Measurements from ENCODE around the gene NTM. TPM values are rescaled to one million over a fixed set of nuclear protein-coding genes. Genes with fewer than 3 reads are reported as not detected.
A peak's percentile ranks its signal among the peaks of the same experiment; 100 is the strongest.

The NTM gene
- total and polyA plus RNA-seq, 2 experiments from 2014 or later = 25.9 to 49.0 TPM

GRCh38 chr11:131977854-131978253 lies 607.4 kb downstream of the NTM start:
- Histone ChIP-seq H3K9ac (no peak overlapping the region), H3F3A (ENCODE audit: insufficient read depth) (peaks cover 16% of the 10 kb centered on the region), H3K27ac (peak overlapping the region; percentile 56), H4K20me1 (ENCODE audit: insufficient read depth) (no peaks in the 10 kb centered on the region), H3K36me3 (ENCODE audit: low read depth) (no peaks in the 10 kb centered on the region), H3K4me3 (no peak overlapping the region), H3K4me2 (ENCODE audit: unreplicated experiment) (peak overlapping the region; percentile 40), H3K79me2 (ENCODE audit: insufficient read depth) (no peaks in the 10 kb centered on the region), H2AFZ (no peak overlapping the region), H3K9me3 (ENCODE audit: low read depth) (no peaks in the 10 kb centered on the region), H3K4me1 (ENCODE audit: insufficient read depth) (peaks cover 22% of the 10 kb centered on the region), H3K27me3 (replicated peaks; ENCODE audit: insufficient read depth) (no peaks in the 10 kb centered on the region), H3K9me2 (ENCODE audit: insufficient read depth) (no peaks in the 10 kb centered on the region)
- DNase-seq = peak; percentile 67
- in situ Hi-C loops (cut with MboI) = no loop called here
- TF ChIP-seq EZH2 (IDR thresholded peaks at IDR 0.05; ENCODE audit: insufficient read depth, poor library complexity, severe bottlenecking) (no peak), EZH2phosphoT487 (IDR thresholded peaks at IDR 0.05; ENCODE audit: insufficient read depth, low read depth) (no peak)
- WGBS, 2 experiments (ENCODE audit: low coverage in 1 of 2, low lambda C conversion rate in 2 of 2, missing lambda C conversion rate in 2 of 2) = 72 to 77% methylated on average over 3 of the region's 3 CpGs

- Histone ChIP-seq H4K20me1 (ENCODE audit: insufficient read depth) (no peaks in the 10 kb centered on the region), H3K4me2 (ENCODE audit: unreplicated experiment) (no peak overlapping the region), H3K9me2 (ENCODE audit: insufficient read depth) (no peaks in the 10 kb centered on the region), H3K9me3 (ENCODE audit: low read depth) (no peaks in the 10 kb centered on the region), H3F3A (ENCODE audit: insufficient read depth) (peaks cover 16% of the 10 kb centered on the region), H3K9ac (no peak overlapping the region), H3K36me3 (ENCODE audit: low read depth) (no peaks in the 10 kb centered on the region), H3K4me1 (ENCODE audit: insufficient read depth) (peaks cover 22% of the 10 kb centered on the region), H2AFZ (no peak overlapping the region), H3K79me2 (ENCODE audit: insufficient read depth) (no peaks in the 10 kb centered on the region), H3K27me3 (replicated peaks; ENCODE audit: insufficient read depth) (no peaks in the 10 kb centered on the region), H3K4me3 (no peak overlapping the region), H3K27ac (no peak overlapping the region)
- no peak for TF ChIP-seq EZH2 (IDR thresholded peaks at IDR 0.05; ENCODE audit: insufficient read depth, poor library complexity, severe bottlenecking)
- no peak for TF ChIP-seq EZH2phosphoT487 (IDR thresholded peaks at IDR 0.05; ENCODE audit: insufficient read depth, low read depth)
- WGBS, 2 experiments (ENCODE audit: low coverage in 1 of 2, low lambda C conversion rate in 2 of 2, missing lambda C conversion rate in 2 of 2) = 83 to 89% methylated on average over 5 of the region's 5 CpGs
- no peak for DNase-seq
- in situ Hi-C loops (cut with MboI) = no loop called here
Observed at GRCh38 chr11:131978351-131978750, 607.9 kb downstream of the NTM start.

DNA sequence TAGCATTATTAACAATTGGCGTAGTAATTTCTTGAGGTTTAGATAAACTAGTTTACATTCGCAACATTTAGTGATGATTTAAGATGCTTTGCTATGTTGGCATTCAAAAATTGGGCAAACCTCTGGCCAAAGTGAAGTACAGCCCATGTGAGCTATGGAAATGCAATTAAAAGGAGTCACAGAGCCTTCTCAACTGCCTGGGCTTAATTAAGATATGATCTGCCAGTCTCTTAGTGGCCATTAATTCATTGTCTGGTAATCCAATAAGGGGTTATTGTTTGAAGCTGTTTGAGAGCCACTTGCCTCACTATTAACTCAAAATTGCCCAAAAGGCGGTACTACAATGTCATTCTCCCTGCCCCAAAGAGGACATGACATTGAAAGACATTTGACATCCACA lies 608.9 kb downstream of the NTM start:
- H4K20me1 ChIP-seq (ENCODE audit: insufficient read depth) = no peaks in the 10 kb centered on the region
- in situ Hi-C loops (cut with MboI) = no loop called here
- no peaks in the 10 kb centered on the region for H3K36me3 ChIP-seq (ENCODE audit: low read depth)
- no peak for DNase-seq
- no peak overlapping the region for H3K4me3 ChIP-seq
- 94 to 97% methylated on average over 3 of the region's 3 CpGs for WGBS, 2 experiments (ENCODE audit: low coverage in 1 of 2, low lambda C conversion rate in 2 of 2, missing lambda C conversion rate in 2 of 2)
- no peak overlapping the region for H3K9ac ChIP-seq
- H3K4me1 ChIP-seq (ENCODE audit: insufficient read depth) = peaks cover 22% of the 10 kb centered on the region
- no peaks in the 10 kb centered on the region for H3K79me2 ChIP-seq (ENCODE audit: insufficient read depth)
- no peak overlapping the region for H3K27ac ChIP-seq
- H3K4me2 ChIP-seq (ENCODE audit: unreplicated experiment) = no peak overlapping the region
- H3K9me3 ChIP-seq (ENCODE audit: low read depth) = no peaks in the 10 kb centered on the region
- H2AFZ ChIP-seq = no peak overlapping the region
- no peaks in the 10 kb centered on the region for H3K9me2 ChIP-seq (ENCODE audit: insufficient read depth)
- peaks cover 16% of the 10 kb centered on the region for H3F3A ChIP-seq (ENCODE audit: insufficient read depth)
- no peaks in the 10 kb centered on the region for H3K27me3 ChIP-seq (replicated peaks; ENCODE audit: insufficient read depth)
- TF ChIP-seq EZH2 (IDR thresholded peaks at IDR 0.05; ENCODE audit: insufficient read depth, poor library complexity, severe bottlenecking) (no peak), EZH2phosphoT487 (IDR thresholded peaks at IDR 0.05; ENCODE audit: insufficient read depth, low read depth) (no peak)

GRCh38 chr11:131980199-131980598 lies 609.8 kb downstream of the NTM start:
- H3K4me3 ChIP-seq = no peak overlapping the region
- H2AFZ ChIP-seq = no peak overlapping the region
- H3F3A ChIP-seq (ENCODE audit: insufficient read depth) = peaks cover 16% of the 10 kb centered on the region
- no peaks in the 10 kb centered on the region for H3K27me3 ChIP-seq (replicated peaks; ENCODE audit: insufficient read depth)
- no peaks in the 10 kb centered on the region for H3K36me3 ChIP-seq (ENCODE audit: low read depth)
- H3K27ac ChIP-seq = no peak overlapping the region
- H4K20me1 ChIP-seq (ENCODE audit: insufficient read depth) = no peaks in the 10 kb centered on the region
- DNase-seq = no peak
- 36 to 60% methylated on average over 3 of the region's 3 CpGs for WGBS, 2 experiments (ENCODE audit: low coverage in 1 of 2, low lambda C conversion rate in 2 of 2, missing lambda C conversion rate in 2 of 2)
- H3K9ac ChIP-seq = no peak overlapping the region
- TF ChIP-seq EZH2phosphoT487 (IDR thresholded peaks at IDR 0.05; ENCODE audit: insufficient read depth, low read depth) (no peak), EZH2 (IDR thresholded peaks at IDR 0.05; ENCODE audit: insufficient read depth, poor library complexity, severe bottlenecking) (no peak)
- H3K9me2 ChIP-seq (ENCODE audit: insufficient read depth) = no peaks in the 10 kb centered on the region
- no peaks in the 10 kb centered on the region for H3K79me2 ChIP-seq (ENCODE audit: insufficient read depth)
- H3K4me1 ChIP-seq (ENCODE audit: insufficient read depth) = peaks cover 22% of the 10 kb centered on the region
- in situ Hi-C loops (cut with MboI) = no loop called here
- no peak overlapping the region for H3K4me2 ChIP-seq (ENCODE audit: unreplicated experiment)
- no peaks in the 10 kb centered on the region for H3K9me3 ChIP-seq (ENCODE audit: low read depth)

All from GM23248 (cell line).